Osteocyte (in vitro differentiated cells): ENCODE data around the gene CRYGS. TPM values are rescaled to one million over a fixed set of nuclear protein-coding genes. Genes with fewer than 3 reads are reported as not detected.
"Not testable (repeated sequence)": the region's sequence is repeated elsewhere in the genome, so short reads cannot be mapped to it uniquely, and the experiment has no call there.

Experiments used
- DNase-seq: peaks from one replicate; pipeline ENCODE4 v3.0.0; 2021; ENCODE audit warnings: mixed read lengths; ENCODE audit not compliant: unreplicated experiment; ENCODE audit errors: extremely low spot score
- H3K27ac Mint-ChIP-seq: one replicate; pipeline ENCODE4 v1.8.0; 2021; ENCODE audit warnings: mild to moderate bottlenecking, mixed read lengths; ENCODE audit not compliant: unreplicated experiment
- H3K27me3 Mint-ChIP-seq: one replicate; pipeline ENCODE4 v1.8.0; 2021; ENCODE audit warnings: mixed read lengths; ENCODE audit not compliant: unreplicated experiment
- H3K36me3 Mint-ChIP-seq: one replicate; pipeline ENCODE4 v1.8.0; 2021; ENCODE audit warnings: mixed read lengths; ENCODE audit not compliant: unreplicated experiment
- H3K4me1 Mint-ChIP-seq: one replicate; pipeline ENCODE4 v1.8.0; 2021; ENCODE audit warnings: mixed read lengths; ENCODE audit not compliant: unreplicated experiment
- H3K4me3 Mint-ChIP-seq: one replicate; pipeline ENCODE4 v1.8.0; 2021; ENCODE audit warnings: mild to moderate bottlenecking, moderate library complexity, mixed read lengths; ENCODE audit not compliant: unreplicated experiment
- H3K9me3 Mint-ChIP-seq: one replicate; pipeline ENCODE4 v1.8.0; 2021; ENCODE audit warnings: mixed read lengths; ENCODE audit not compliant: unreplicated experiment
- CTCF ChIP-seq: fragments of 200-600 bp; sonication (generic); IDR thresholded peaks from 2 replicates; pipeline ENCODE4 v1.5.0; 2021; ENCODE audit warnings: antibody characterized with exemption, mild to moderate bottlenecking, moderate library complexity
- total RNA-seq: library from RNA; stranded (reverse); gene quantifications from 2 replicates; pipeline ENCODE4 v1.2.1, GENCODE V29; 2021

CRYGS gene
- total RNA-seq, 1 donor from 2014 or later = 3.9 TPM

GRCh38 chr3:186569779-186570095, 25.6 kb upstream of the CRYGS start:
- peak overlapping the region; percentile 89 for H3K27ac Mint-ChIP-seq
- no peaks in the 10 kb centered on the region for H3K27me3 Mint-ChIP-seq

GRCh38 chr3:186569361-186569760, 25.2 kb upstream of the CRYGS start:
- not testable (repeated sequence) for H3K27ac Mint-ChIP-seq, H3K27me3 Mint-ChIP-seq, H3K9me3 Mint-ChIP-seq, DNase-seq, H3K36me3 Mint-ChIP-seq
- H3K4me3 Mint-ChIP-seq = peak overlapping the region; percentile 90
- H3K4me1 Mint-ChIP-seq = peaks cover 41% of the 10 kb centered on the region

More at GRCh38 chr3:186569779-186570095, 25.6 kb upstream of the CRYGS start:
- peaks cover 37% of the 10 kb centered on the region for H3K4me1 Mint-ChIP-seq
- H3K9me3 Mint-ChIP-seq = no peaks in the 10 kb centered on the region
- no peak for DNase-seq
- TF ChIP-seq CTCF = no peak
- H3K36me3 Mint-ChIP-seq = peaks cover 12% of the 10 kb centered on the region
- peak overlapping the region; percentile 90 for H3K4me3 Mint-ChIP-seq

- DNase-seq = peak; percentile 98
- no peaks in the 10 kb centered on the region for H3K27me3 Mint-ChIP-seq
- peaks cover 41% of the 10 kb centered on the region for H3K4me1 Mint-ChIP-seq
- H3K4me3 Mint-ChIP-seq = peak within 1 kb of the TSS; percentile 92
- TF ChIP-seq CTCF = no peak
- H3K27ac Mint-ChIP-seq = peak within 1 kb of the TSS; percentile 91
- peaks cover 5% of the 10 kb centered on the region for H3K36me3 Mint-ChIP-seq
- no peaks in the 10 kb centered on the region for H3K9me3 Mint-ChIP-seq
Observed at GRCh38 chr3:186567072-186567921, 23.1 kb upstream of the CRYGS start, which contains the start of gene TBCCD1. Gene TBCCD1, minus strand, starts transcription at chr3:186567339. Its CDS starts 3,010 bp downstream, at chr3:186564329.

- H3K27me3 Mint-ChIP-seq = no peaks in the 10 kb centered on the region
- peak overlapping the region; percentile 91 for H3K27ac Mint-ChIP-seq
- H3K4me1 Mint-ChIP-seq = peaks cover 38% of the 10 kb centered on the region
- no peak for TF ChIP-seq CTCF
- no peak for DNase-seq
- no peaks in the 10 kb centered on the region for H3K9me3 Mint-ChIP-seq
- H3K4me3 Mint-ChIP-seq = peak overlapping the region; percentile 92
- H3K36me3 Mint-ChIP-seq = peaks cover 8% of the 10 kb centered on the region
Observed at GRCh38 chr3:186566772-186567071, 22.5 kb upstream of the CRYGS start.

GRCh38 chr3:186564586-186564985, 20.4 kb upstream of the CRYGS start:
- Mint-ChIP-seq H3K27ac (no peak overlapping the region), H3K9me3 (no peaks in the 10 kb centered on the region), H3K36me3 (peaks cover 13% of the 10 kb centered on the region), H3K4me1 (peaks cover 24% of the 10 kb centered on the region), H3K27me3 (no peaks in the 10 kb centered on the region), H3K4me3 (no peak overlapping the region)
- no peak for TF ChIP-seq CTCF
- DNase-seq = no peak
